ENCODE data around the gene SEC31B. TPM values are rescaled to one million over a fixed set of nuclear protein-coding genes. Genes with fewer than 3 reads are reported as not detected.

The SEC31B gene
- total and polyA plus RNA-seq, 2 donors (not counting 3 experiments of a cell fraction or from before 2014, with no cell fraction given), result 11.1 to 14.4 TPM

- intact Hi-C loops (cut with micrococcal nuclease), result no loop called here
- Histone ChIP-seq H3K9ac (replicated peaks; ENCODE audit: extremely low read depth, insufficient read depth, low read length) (no peak overlapping the region), H3K27ac (ENCODE audit: insufficient read depth, low read depth, low read length) (no peak overlapping the region), H3K9me3 (replicated peaks; ENCODE audit: control insufficient read depth, insufficient read depth, low read length) (no peaks in the 10 kb centered on the region), H3K4me3 (replicated peaks in 1 of 3; ENCODE audit: insufficient read depth in 1 of 3, low read depth in 1 of 3, low read length in 3 of 3) (no peak overlapping the region), H3K4me2 (ENCODE audit: insufficient read depth, low read length) (no peak overlapping the region), H3K36me3 (ENCODE audit: control insufficient read depth in 2 of 2, extremely low read depth in 1 of 2, insufficient read depth in 2 of 2, low read length in 2 of 2) (peaks cover 0 to 7% of the 10 kb centered on the region in 2 experiments), H3K79me2 (ENCODE audit: control insufficient read depth, insufficient read depth, low read length) (no peaks in the 10 kb centered on the region), H3K9me1 (replicated peaks; ENCODE audit: control insufficient read depth, extremely low read depth, insufficient read depth, low read length) (no peaks in the 10 kb centered on the region), H3K4me1 (ENCODE audit: control insufficient read depth, extremely low read depth, insufficient read depth, low read length) (peaks cover 12% of the 10 kb centered on the region), H3K27me3 (ENCODE audit: control insufficient read depth in 2 of 2, insufficient read depth in 2 of 2, low read length in 2 of 2) (peaks cover 11% of the 10 kb centered on the region in 2 experiments), H4K20me1 (replicated peaks; ENCODE audit: control insufficient read depth, extremely low read depth, insufficient read depth, low read length) (no peaks in the 10 kb centered on the region), H2AFZ (ENCODE audit: low read depth, low read length) (no peak overlapping the region)
- ChIA-PET POLR2A (no interaction called here), CTCF (interaction anchor here (2.9 to 6.8 kb wide), 2 partner anchors 31 to 33 kb away, joined by 14 to 78 read pairs; no protein-coding TSS in a partner anchor)
- DNase-seq (ENCODE audit: low read depth, low spot score) (no peak), FAIRE-seq (no peak)
- dilution Hi-C loops (cut with MboI; ENCODE audit: extremely low pct_ligation_motif_present, low sequenced_read_pairs), result no loop called here
- no peak for TF ChIP-seq POLR2AphosphoS5 (IDR thresholded peaks at IDR 0.05; ENCODE audit: insufficient read depth, low read depth, low read length)
- TF ChIP-seq GATA2 (IDR thresholded peaks at IDR 0.05; ENCODE audit: insufficient read depth, insufficient read length, low read depth, low read length), result no peak
- no peak for TF ChIP-seq JUN (IDR thresholded peaks at IDR 0.05; ENCODE audit: borderline replicate concordance, insufficient read depth, insufficient read length, low read depth)
- no peak for TF ChIP-seq MYC (IDR thresholded peaks at IDR 0.05; ENCODE audit: low read depth, low read length)
- no peak for TF ChIP-seq CTCF (IDR thresholded peaks at IDR 0.05; ENCODE audit: extremely low read depth in 1 of 2, insufficient read depth in 1 of 2, low read depth in 1 of 2, low read length in 2 of 2)
- no peak for TF ChIP-seq MAX (IDR thresholded peaks at IDR 0.05; ENCODE audit: insufficient read depth, insufficient read length)
- TF ChIP-seq POLR2A (IDR thresholded peaks at IDR 0.05; ENCODE audit: low read depth, low read length), result no peak
- no peak for TF ChIP-seq EZH2 (IDR thresholded peaks at IDR 0.05; ENCODE audit: borderline replicate concordance, low read depth, low read length, severe bottlenecking)
- no peak for TF ChIP-seq FOS (IDR thresholded peaks at IDR 0.05; ENCODE audit: borderline replicate concordance, insufficient read depth, low read length)
- no TSS peak for BruUV-seq (replicated peaks)
Observed at GRCh38 chr10:100485801-100486495, 33.7 kb downstream of the SEC31B start.

Measured in endothelial cell of umbilical vein (primary cell).